NCI-H2107 (cell line): ENCODE data around the gene RNF125.
A peak's percentile ranks its signal among the peaks of the same experiment; 100 is the strongest.

Experiments used
- DNase-seq: peaks from one replicate; lab custom pipeline; 2025; lab: John Stamatoyannopoulos, UW

The RNF125 gene

DNA sequence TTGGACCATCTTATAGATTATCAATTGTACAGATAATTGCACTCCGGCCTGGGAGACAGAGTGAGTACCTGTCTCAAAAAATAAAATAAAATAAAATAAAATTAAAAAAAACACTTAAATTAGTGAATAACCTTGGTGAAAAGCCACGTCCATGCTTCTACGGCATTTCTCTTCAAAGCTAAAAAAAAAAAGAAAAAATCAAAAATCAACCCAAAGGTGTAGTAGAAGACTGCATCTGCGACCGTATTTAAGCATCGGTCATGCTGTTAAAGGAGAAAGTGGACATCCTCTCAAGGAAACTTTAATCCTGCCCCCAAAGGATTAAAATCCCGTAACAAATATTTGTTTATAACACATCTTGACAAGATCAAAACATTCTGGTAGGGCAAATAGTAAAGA, 72.7 kb downstream of the RNF125 start:
- DNase-seq = no peak

- peak; percentile 43 for DNase-seq
These were observed 73.2 kb downstream of the RNF125 start, which contains the start of gene RNF138 for GRCh38 chr18:32091724-32092421. Gene RNF138 (plus strand): TSS chr18:32091874. CDS start chr18:32092777, 903 bp downstream.

- DNase-seq = peak; percentile 86
These were observed 73.9 kb downstream of the RNF125 start for GRCh38 chr18:32092422-32093101.

DNA sequence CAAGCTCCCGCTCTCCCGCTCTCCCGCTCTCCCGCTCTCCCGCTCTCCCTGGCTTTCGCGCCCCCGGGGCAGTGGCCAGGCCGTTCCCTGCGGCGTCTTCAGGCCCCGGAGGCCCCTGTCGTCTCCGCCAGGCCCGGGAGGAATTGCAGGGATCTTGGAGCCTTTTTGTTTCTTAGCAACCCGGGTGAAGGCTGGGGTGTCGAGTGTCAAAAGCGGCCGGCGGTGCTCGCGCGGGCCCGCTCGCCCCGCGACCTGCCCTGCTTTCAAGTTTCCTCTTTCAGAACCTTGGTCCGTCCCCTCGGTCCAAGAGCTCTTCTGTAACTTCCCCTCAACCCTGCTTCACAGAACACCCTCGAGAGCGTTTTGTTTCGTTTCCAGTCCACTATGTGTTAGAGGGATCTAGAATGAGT, 74.5 kb downstream of the RNF125 start:
- no peak for DNase-seq

DNA sequence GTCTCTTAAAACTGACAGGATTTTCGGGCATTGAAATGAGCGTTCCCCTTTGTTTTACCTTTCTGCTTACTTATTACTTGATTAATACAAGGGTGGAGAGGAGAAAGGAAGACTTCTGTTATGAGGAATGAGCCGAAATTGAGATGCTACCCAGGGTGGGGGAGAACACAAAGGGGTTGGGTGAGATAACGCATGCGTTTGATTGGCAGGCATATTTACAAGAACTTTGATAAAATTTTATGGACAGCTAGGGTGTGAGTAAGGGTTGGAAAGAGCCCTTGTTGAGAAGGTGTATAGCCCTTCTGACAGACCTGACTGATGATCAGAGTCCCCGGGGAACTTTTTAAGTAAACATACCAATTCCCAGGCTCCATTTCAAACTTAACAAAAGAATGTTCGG, 74.9 kb downstream of the RNF125 start:
- no peak for DNase-seq

DNA sequence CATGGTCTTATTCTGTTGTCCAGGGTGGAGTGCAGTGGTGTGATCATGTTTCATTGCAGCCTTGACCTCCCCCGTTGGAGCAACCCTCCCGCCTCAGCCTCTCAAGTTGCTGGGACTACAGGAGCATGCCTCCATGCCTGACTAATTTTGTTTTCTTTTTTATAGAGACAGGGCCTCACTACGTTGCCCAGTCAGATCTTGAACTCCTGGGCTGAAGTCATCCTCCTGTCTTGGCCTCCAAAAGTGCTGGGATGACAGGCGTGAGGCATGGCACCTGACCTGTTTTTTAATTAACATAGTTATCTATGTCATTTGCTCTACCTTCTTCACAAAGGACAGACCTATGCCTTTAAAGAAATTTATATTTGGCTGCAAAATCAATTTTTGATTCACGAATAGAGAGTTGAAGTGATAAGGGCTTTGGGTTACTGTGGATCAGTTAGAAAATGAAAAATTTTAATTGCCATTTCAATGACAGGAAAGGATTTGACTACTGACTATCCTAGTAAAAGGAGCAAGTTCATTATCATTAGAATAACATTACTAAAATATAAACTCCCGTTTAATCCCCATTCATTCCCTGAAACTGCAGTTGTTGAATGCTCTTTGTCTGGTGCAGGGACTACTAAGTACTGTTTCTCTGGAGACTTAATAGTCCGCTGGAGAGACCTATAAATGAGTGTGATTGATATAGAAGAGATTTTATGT, 76.7 kb downstream of the RNF125 start:
- no peak for DNase-seq

DNA sequence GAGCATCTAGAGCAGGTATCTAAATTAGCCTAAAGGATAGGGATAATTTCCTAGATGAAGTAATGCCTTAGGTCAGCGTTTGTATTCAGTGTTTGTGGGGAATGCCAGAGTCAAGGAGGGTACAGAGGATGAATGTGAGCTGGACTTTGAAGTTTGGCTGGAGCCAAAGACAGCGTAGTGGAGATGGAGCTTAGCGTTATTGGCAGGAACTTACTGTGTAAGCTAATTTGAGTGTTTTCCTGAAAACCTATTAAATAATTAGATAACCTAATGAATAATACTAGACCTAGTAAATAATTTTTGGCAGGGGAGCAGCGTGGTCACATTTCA, 77.2 kb downstream of the RNF125 start:
- no peak for DNase-seq

DNA sequence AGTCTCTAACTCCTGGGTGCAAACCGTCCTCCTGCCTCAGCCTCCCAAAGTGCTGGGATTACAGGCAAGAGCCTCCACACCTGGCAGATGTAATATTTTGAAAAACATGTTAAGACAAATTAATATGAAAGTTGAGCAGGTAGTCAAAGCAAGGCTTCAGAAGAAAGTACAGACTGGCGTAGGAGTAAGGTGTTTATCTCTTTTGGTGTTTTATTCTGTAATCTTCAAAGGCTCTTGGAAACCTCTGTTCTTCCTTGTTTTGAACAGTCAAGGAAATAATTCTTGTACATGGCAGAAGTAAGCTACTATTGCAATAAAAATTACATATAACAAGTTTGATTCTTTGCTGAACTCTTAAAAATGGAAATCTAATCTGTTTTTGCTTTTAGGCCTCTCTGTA, 78.3 kb downstream of the RNF125 start:
- DNase-seq = no peak

GRCh38 chr18:32104516-32104915, 85.9 kb downstream of the RNF125 start:
- no peak for DNase-seq

GRCh38 chr18:32110005-32110404, 91.4 kb downstream of the RNF125 start:
- DNase-seq = no peak

DNA sequence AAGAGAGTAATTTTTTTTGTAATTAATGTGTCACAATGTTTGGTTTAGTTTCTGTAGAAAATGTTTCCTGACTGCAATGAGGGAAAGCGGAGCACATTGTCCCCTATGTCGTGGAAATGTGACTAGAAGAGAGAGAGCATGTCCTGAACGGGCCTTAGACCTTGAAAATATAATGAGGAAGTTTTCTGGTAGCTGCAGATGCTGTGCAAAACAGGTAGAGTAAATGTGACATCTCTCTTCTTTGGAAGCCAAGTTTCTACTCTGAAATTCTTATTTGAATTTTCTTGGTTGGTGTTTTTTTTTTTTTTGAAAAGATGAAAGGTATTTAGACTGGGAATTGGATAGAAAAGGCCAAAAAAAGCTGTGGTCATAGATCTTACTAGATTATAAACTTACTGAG, 93.1 kb downstream of the RNF125 start:
- DNase-seq = no peak

- no peak for DNase-seq
These were observed 94.2 kb downstream of the RNF125 start for GRCh38 chr18:32112826-32113225.

GRCh38 chr18:32114293-32114942, 95.8 kb downstream of the RNF125 start:
- DNase-seq = no peak

GRCh38 chr18:32122039-32122438, 103.4 kb downstream of the RNF125 start:
- DNase-seq = no peak
